GM10248 (cell line): ENCODE measurements around the gene AKT3.

Experiments used
- CTCF ChIA-PET: fragments of 300-600 bp; sonication (Branson Sonifier 250); formaldehyde crosslinking; extraction: SDS; loops from one replicate; lab custom pipeline; 2021; ENCODE audit warnings: antibody characterized with exemption; lab: Yijun Ruan, JAX
- POLR2A ChIA-PET: fragments of 350-650 bp; sonication (Branson Sonifier 250); formaldehyde crosslinking; extraction: SDS; loops from one replicate; lab custom pipeline; 2020; ENCODE audit warnings: antibody characterized with exemption; lab: Yijun Ruan, JAX
- DNase-seq: peaks from one replicate; pipeline ENCODE4 v3.0.0; 2012; ENCODE audit errors: extremely low spot score
- TF ChIP-seq, protein P1 (sequence below): IDR thresholded peaks from 2 replicates; pipeline ENCODE4 v1.5.1; 2012; ENCODE audit warnings: mild to moderate bottlenecking, low read depth; ENCODE audit errors: extremely low read depth, missing control alignments, control extremely low read depth

AKT3 gene

DNA sequence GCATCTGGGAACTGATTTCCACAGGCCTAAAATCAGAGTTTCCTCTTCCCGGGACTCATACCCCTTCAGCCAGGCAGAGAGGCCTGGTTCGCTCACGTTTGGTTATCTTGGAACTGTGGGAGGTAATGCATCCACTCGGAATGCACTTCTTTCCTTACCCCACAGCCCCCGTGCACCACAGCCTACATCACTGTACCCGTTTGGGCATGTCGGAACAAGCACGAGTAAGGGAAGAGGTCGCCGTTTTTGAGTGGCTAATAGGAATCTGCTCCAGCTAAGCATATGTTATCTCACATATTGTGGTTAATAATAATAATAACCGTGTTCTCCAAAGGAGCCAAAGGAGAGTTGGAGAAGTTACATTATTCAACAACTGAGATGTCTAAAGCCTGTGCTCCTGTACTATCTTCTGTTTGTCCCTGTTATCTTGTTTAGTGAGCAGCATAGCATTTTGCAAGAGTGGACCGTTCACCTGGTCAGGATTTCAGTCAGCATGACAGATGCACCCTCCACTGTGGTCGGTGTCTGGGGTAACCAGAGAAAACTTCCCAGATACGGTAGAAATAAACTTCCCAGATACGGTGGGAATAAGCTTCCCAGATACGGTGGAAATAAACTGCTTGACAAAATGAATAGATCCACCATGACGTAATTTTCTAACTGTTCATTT is 395.6 kb downstream of the AKT3 start:
- POLR2A ChIA-PET: no interaction called here
- TF ChIP-seq, protein P1, sequence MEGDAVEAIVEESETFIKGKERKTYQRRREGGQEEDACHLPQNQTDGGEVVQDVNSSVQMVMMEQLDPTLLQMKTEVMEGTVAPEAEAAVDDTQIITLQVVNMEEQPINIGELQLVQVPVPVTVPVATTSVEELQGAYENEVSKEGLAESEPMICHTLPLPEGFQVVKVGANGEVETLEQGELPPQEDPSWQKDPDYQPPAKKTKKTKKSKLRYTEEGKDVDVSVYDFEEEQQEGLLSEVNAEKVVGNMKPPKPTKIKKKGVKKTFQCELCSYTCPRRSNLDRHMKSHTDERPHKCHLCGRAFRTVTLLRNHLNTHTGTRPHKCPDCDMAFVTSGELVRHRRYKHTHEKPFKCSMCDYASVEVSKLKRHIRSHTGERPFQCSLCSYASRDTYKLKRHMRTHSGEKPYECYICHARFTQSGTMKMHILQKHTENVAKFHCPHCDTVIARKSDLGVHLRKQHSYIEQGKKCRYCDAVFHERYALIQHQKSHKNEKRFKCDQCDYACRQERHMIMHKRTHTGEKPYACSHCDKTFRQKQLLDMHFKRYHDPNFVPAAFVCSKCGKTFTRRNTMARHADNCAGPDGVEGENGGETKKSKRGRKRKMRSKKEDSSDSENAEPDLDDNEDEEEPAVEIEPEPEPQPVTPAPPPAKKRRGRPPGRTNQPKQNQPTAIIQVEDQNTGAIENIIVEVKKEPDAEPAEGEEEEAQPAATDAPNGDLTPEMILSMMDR: no peak
- DNase-seq: no peak
- CTCF ChIA-PET: interaction anchor here (0.7 kb wide), 1 partner anchor 9 kb away, joined by 3 read pairs; no protein-coding TSS in a partner anchor

DNA sequence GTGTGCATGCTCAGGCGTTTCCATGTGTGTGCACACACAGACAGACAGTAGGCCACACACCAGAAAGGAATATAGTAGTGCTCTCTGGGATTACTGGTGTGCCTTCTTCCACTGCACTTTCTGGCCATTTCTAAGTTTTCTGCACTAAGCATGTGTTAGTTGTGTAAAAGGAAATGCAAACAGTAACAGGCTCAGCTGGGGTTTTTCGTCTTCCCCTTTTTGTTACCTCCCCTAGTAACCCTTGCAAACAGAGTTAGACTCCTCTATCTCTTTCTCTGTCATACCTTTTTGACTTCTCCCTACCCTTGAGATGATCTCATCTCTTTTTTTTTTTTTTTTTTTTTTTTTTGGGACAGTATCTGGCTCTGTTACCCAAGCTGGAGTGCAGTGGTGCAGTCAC is 398.0 kb downstream of the AKT3 start:
- ChIA-PET CTCF (no interaction called here), POLR2A (interaction anchor here (0.6 kb wide), 1 partner anchor 1093 kb away, joined by 5 read pairs; no protein-coding TSS in a partner anchor)
- TF ChIP-seq, protein P1: no peak
- DNase-seq: no peak

DNA sequence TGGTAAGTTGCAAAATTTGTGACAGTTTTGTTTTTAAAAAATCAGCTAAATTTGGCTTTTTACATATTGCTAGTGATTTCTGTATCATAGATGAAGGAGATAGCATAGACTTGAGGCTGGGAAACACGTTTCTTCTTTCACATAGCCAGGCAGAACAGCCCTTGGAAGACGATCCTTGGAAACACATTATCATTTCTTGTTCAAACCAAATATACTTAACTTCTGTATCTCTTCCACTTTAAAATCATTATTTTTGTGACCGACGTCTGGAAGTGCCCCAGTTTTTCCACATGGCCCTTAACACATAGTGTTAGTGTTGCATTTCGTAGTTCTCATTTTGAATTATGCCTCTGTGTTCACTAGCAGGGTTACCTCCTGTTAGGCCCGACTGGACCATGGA is 400.7 kb downstream of the AKT3 start:
- ChIA-PET CTCF (no interaction called here), POLR2A (no interaction called here)
- no peak for DNase-seq
- TF ChIP-seq, protein P1: no peak

DNA sequence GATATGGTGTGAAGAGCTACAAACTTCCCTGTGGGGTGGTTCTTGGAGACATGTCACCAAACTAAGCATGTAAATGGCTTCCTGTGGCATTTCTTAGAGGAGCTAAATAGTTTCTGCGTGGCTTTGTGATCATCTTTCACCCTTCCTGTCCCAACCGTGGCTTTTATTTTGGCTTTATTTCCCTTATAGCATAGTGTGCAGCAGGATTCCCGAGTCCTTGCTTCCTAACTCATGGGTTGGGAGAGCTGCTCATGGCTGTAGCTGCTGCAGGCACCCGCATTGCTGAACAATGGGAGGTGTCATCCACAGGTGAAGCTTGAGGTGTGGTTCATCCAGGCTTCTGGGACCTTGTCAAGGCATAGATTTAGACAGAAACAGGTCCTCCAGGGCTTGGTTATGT is 402.2 kb downstream of the AKT3 start:
- no peak for DNase-seq
- TF ChIP-seq, protein P1: no peak
- POLR2A ChIA-PET: no interaction called here
- CTCF ChIA-PET: interaction anchor here (1.0 kb wide), 2 partner anchors 16 to 19 kb away, joined by 3 read pairs; no protein-coding TSS in a partner anchor

DNA sequence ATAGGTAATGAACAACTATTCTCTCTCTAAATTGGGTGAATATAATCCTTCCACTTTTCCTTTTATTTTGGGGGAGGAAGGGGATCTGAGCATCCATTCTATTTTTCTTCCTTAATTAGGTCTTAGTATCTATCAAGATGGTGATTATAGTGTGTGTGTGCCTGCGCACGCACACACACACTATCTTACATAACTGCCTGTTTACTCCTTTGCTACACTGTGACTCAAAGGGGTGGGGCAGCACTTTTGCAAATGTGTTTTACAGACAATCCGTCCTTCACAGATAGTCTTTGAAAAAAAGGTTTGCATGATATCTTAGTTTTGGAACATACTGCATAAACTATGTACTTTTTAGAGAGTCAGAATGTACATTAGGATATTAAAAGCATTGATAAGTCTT is 402.7 kb downstream of the AKT3 start:
- DNase-seq: no peak
- POLR2A ChIA-PET: no interaction called here
- CTCF ChIA-PET: no interaction called here
- TF ChIP-seq, protein P1: no peak

DNA sequence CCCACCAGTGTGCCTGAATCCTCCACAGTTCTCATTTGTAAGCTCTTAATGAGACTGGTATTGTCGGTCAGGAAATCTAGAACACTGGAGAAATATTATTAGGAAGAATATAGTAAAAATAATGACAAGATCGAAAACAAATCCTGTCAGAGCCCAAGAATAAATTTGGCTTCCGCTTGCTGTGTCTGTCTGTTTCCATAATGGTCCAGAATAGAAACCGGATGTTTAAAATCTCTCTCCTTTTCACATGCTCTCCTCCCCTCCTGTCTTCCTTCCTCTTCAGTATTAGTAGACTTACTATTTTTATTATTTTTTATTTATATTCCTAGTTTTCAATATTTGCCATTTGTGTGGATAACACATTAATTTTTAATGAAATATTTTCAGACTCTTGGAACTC is 406.5 kb downstream of the AKT3 start:
- DNase-seq: no peak
- ChIA-PET CTCF (no interaction called here), POLR2A (no interaction called here)
- TF ChIP-seq, protein P1: no peak
